Esophagus mucosa (tissue), 1 donor: ENCODE measurements around the gene CDC14A. TPM values are rescaled to one million over a fixed set of nuclear protein-coding genes. Genes with fewer than 3 reads are reported as not detected.
A peak's percentile ranks its signal among the peaks of the same experiment; 100 is the strongest.

Experiments
- ATAC-seq: fragments of 200-7000 bp; cut with Tn5 transposase; one replicate; pipeline ENCODE4 v1.9.1; 2020
- total RNA-seq: library from RNA; stranded (reverse); gene quantifications from one replicate; pipeline ENCODE4 v1.2.4, GENCODE V29; 2023
- donor health status: DM: yes; HTN: yes; CAD: no.

Gene CDC14A
- total RNA-seq, 1 donor from 2014 or later: 2.7 TPM

- no peak for ATAC-seq
Measured at GRCh38 chr1:100455478-100456072, 103.3 kb downstream of the CDC14A start.

GRCh38 chr1:100456880-100457279 lies 104.6 kb downstream of the CDC14A start:
- ATAC-seq: no peak

GRCh38 chr1:100457683-100458082 lies 105.4 kb downstream of the CDC14A start:
- no peak for ATAC-seq

- ATAC-seq: no peak
Measured at GRCh38 chr1:100458661-100459357, 106.5 kb downstream of the CDC14A start.

- peak; percentile 91 for ATAC-seq
Measured at GRCh38 chr1:100459358-100460114, 107.2 kb downstream of the CDC14A start.

- no peak for ATAC-seq
Measured at GRCh38 chr1:100461222-100461621, 108.9 kb downstream of the CDC14A start.

- ATAC-seq: no peak
Measured at GRCh38 chr1:100462326-100463025, 110.2 kb downstream of the CDC14A start.

- peak; percentile 71 for ATAC-seq
Measured at GRCh38 chr1:100463791-100464424, 111.6 kb downstream of the CDC14A start.

GRCh38 chr1:100469578-100469977 lies 117.3 kb downstream of the CDC14A start:
- ATAC-seq: no peak

- no peak for ATAC-seq
Measured at GRCh38 chr1:100474834-100475233, 122.5 kb downstream of the CDC14A start.

GRCh38 chr1:100476735-100477290 lies 124.5 kb downstream of the CDC14A start:
- ATAC-seq: no peak

- no peak for ATAC-seq
Measured at GRCh38 chr1:100478816-100479215, 126.5 kb downstream of the CDC14A start.

GRCh38 chr1:100479620-100480338 lies 127.5 kb downstream of the CDC14A start:
- ATAC-seq: no peak

- no peak for ATAC-seq
Measured at GRCh38 chr1:100481303-100481702, 129.0 kb downstream of the CDC14A start.

- no peak for ATAC-seq
Measured at GRCh38 chr1:100482167-100482566, 129.9 kb downstream of the CDC14A start.

GRCh38 chr1:100482748-100483147 lies 130.4 kb downstream of the CDC14A start:
- ATAC-seq: no peak

GRCh38 chr1:100483230-100483629 lies 130.9 kb downstream of the CDC14A start:
- ATAC-seq: no peak

GRCh38 chr1:100485855-100486258 lies 133.6 kb downstream of the CDC14A start:
- no peak for ATAC-seq

GRCh38 chr1:100494393-100495084 lies 142.2 kb downstream of the CDC14A start:
- no peak for ATAC-seq

GRCh38 chr1:100496896-100497295 lies 144.6 kb downstream of the CDC14A start:
- ATAC-seq: no peak

GRCh38 chr1:100497796-100498195 lies 145.5 kb downstream of the CDC14A start:
- no peak for ATAC-seq
